Endothelial cell of umbilical vein (primary cell): ENCODE results near the gene PSMB3. TPM values are rescaled to one million over a fixed set of nuclear protein-coding genes. Genes with fewer than 3 reads are reported as not detected.

Experiments used
- BruUV-seq: library from RNA; stranded (reverse); fragments of 400-500 nt; replicated peaks from 2 replicates; lab custom pipeline; 2021; lab: Mats Ljungman, UMichigan
- CTCF ChIA-PET: fragments of 300-600, 350-600 bp; sonication (Branson Sonifier 250); formaldehyde crosslinking; loops from one replicate; lab custom pipeline; 2021; ENCODE audit warnings: antibody characterized with exemption, inconsistent platforms; lab: Charles Lee
- POLR2A ChIA-PET: fragments of 300-600, 350-600 bp; sonication (Branson Sonifier 250); formaldehyde crosslinking; loops from one replicate; lab custom pipeline; 2021; ENCODE audit warnings: antibody characterized with exemption, inconsistent platforms; lab: Charles Lee
- DNase-seq: peaks from one replicate; pipeline ENCODE4 v3.0.0-alpha.2; 2011; ENCODE audit warnings: low read depth, low spot score
- FAIRE-seq: peaks from 2 replicates; lab custom pipeline; 2011; peaks lifted over from hg19 to GRCh38; lab: Jason Lieb, UNC
- H2AFZ ChIP-seq: 2 replicates; pipeline ENCODE4 v1.6.0; 2012; ENCODE audit warnings: low read depth, low read length, control low read depth, inconsistent platforms
- H3K27ac ChIP-seq: 2 replicates; pipeline ENCODE4 v1.5.1; 2011; ENCODE audit warnings: low read depth, mild to moderate bottlenecking, control low read depth, low read length, moderate library complexity; ENCODE audit not compliant: insufficient read depth
- H3K27me3 ChIP-seq, 2 experiments: 2 replicates each; pipeline versions ENCODE4 v1.6.0 to v1.6.1; 2011; ENCODE audit warnings: low read length in 2 of 2, mixed read lengths in 1 of 2; ENCODE audit not compliant: control insufficient read depth in 2 of 2, insufficient read depth in 2 of 2
- H3K36me3 ChIP-seq, 2 experiments: 2 replicates in 1 of 2; 3 replicates in 1 of 2; pipeline ENCODE4 v1.5.1; 2011; ENCODE audit warnings: low read length in 2 of 2, mild to moderate bottlenecking in 1 of 2, moderate library complexity in 1 of 2; ENCODE audit not compliant: control insufficient read depth in 2 of 2, insufficient read depth in 2 of 2; ENCODE audit errors: extremely low read depth in 1 of 2
- H3K4me1 ChIP-seq: 3 replicates; pipeline ENCODE4 v1.5.1; 2011; ENCODE audit warnings: mild to moderate bottlenecking, low read length; ENCODE audit not compliant: control insufficient read depth, insufficient read depth; ENCODE audit errors: extremely low read depth
- H3K4me2 ChIP-seq: 2 replicates; pipeline ENCODE4 v1.6.1; 2011; ENCODE audit warnings: low read length, control low read depth, mixed read lengths; ENCODE audit not compliant: insufficient read depth
- H3K4me3 ChIP-seq, 3 experiments: fragments of 200-600 bp in 1 of 3; sonication (generic), shearing (Covaris generic) in 1 of 3; replicated peaks in 1 of 3; 2 replicates each; pipeline ENCODE4 v1.5.1; 2011 to 2016; ENCODE audit warnings: control low read depth in 3 of 3, low read length in 3 of 3, mild to moderate bottlenecking in 2 of 3, inconsistent platforms in 1 of 3, low read depth in 1 of 3, moderate library complexity in 1 of 3; ENCODE audit not compliant: insufficient read depth in 1 of 3
- H3K79me2 ChIP-seq: 2 replicates; pipeline ENCODE4 v1.6.0; 2012; ENCODE audit warnings: low read length, inconsistent platforms; ENCODE audit not compliant: control insufficient read depth, insufficient read depth
- H3K9ac ChIP-seq: replicated peaks from 2 replicates; pipeline ENCODE3; 2011; ENCODE audit warnings: low read length, control low read depth; ENCODE audit not compliant: insufficient read depth; ENCODE audit errors: extremely low read depth
- H3K9me1 ChIP-seq: replicated peaks from 3 replicates; pipeline ENCODE4 v1.6.0; 2011; ENCODE audit warnings: mild to moderate bottlenecking, low read length; ENCODE audit not compliant: control insufficient read depth, insufficient read depth; ENCODE audit errors: extremely low read depth
- H3K9me3 ChIP-seq: replicated peaks from 2 replicates; pipeline ENCODE4 v1.5.1; 2012; ENCODE audit warnings: low read length, inconsistent platforms; ENCODE audit not compliant: control insufficient read depth, insufficient read depth
- H4K20me1 ChIP-seq: replicated peaks from 2 replicates; pipeline ENCODE3; 2011; ENCODE audit warnings: mild to moderate bottlenecking, low read length; ENCODE audit not compliant: control insufficient read depth, insufficient read depth; ENCODE audit errors: extremely low read depth
- FOS ChIP-seq: IDR thresholded peaks from 2 replicates; pipeline ENCODE4 v1.6.1; 2011; ENCODE audit warnings: mild to moderate bottlenecking, low read length, moderate library complexity, borderline replicate concordance; ENCODE audit not compliant: insufficient read depth
- dilution Hi-C: fragments of 300-500 bp; cut with MboI; formaldehyde crosslinking; loops from one replicate; pipeline ENCODE4 v1.15.0; 2019; ENCODE audit warnings: low sequenced_read_pairs; ENCODE audit not compliant: extremely low pct_ligation_motif_present
- intact Hi-C: fragments of 100-400 bp; cut with micrococcal nuclease; formaldehyde crosslinking; loops from one replicate; pipeline ENCODE4 v1.10.0; 2022
- polyA plus RNA-seq, 4 experiments: library from polyadenylated mRNA; depleted of rRNA in 3 of 4; stranded (reverse) in 3 of 4; unstranded in 1 of 4; fragments of >200 nt; gene quantifications; 2 replicates each; pipeline versions ENCODE4 v1.2.1 to v1.2.3, GENCODE V29; 2011 to 2012; ENCODE audit warnings: missing spikeins in 1 of 4
- total RNA-seq: library from RNA; stranded (reverse); gene quantifications from 2 replicates; pipeline ENCODE4 v1.2.3, GENCODE V29; 2021
- TF ChIP-seq, protein P1 (sequence below), 2 donors: IDR thresholded peaks; 1 replicate in 1 of 2; 2 replicates in 1 of 2; pipeline ENCODE4 v1.5.1; 2011; ENCODE audit warnings: low read length in 2 of 2, mild to moderate bottlenecking in 2 of 2, moderate library complexity in 2 of 2, control low read depth in 1 of 2, inconsistent platforms in 1 of 2, low read depth in 1 of 2; ENCODE audit not compliant: insufficient read depth in 1 of 2; ENCODE audit errors: extremely low read depth in 1 of 2

The PSMB3 gene
- total and polyA plus RNA-seq, 2 donors (not counting 3 experiments of a cell fraction or from before 2014, with no cell fraction given), result 213 to 685 TPM

DNA sequence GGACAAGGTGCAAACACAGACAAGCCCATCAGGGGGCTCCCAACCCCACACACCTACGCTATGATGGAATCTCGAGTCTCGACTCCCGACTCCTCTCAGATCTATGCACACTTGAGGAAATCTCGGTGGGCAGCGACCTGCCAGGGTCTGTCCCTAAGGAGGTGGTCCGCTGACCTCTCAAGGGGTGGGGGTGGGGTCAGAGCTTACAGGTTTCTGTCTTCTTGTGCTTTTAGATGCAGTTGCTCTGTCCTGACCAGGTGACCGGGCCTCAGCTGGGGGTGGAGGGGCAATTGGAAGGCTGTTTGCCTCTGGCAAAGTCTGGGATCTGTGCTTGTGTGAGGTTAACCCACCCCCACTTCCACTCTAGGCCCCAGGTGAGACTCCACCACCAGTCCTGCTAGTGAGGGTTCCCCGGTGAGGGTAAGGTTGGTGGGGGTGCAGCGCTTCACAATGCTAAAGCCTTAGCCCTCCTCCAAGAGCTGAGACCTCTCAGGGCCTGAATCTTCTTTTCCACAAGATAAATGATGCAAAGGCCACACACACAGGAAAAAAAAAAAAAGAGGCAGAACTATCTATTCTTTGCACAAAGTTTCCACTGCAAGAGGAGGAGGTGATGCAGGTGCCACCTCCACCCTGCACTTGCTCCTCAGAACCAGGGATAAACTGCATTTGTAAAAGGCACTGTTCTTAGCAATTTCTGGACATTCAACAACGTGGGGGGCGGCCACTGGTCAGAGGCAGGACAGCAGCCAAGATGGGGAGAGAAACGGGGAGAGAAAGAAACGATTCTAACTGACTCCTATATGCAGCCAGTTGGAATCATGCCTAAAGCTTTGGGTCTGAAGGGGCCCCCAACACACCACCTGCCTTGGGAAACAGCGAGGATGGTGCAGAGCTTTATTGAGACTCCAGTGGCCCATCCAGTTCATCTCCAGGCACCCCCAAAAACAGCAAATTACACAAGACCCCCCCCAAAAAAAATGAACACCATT, 18.3 kb upstream of the PSMB3 start:
- POLR2A ChIA-PET, result interaction anchor here (1.0 kb wide), 1 partner anchor 29 kb away, joined by 3 read pairs; no protein-coding TSS in a partner anchor
- H3K4me2 ChIP-seq, result no peak overlapping the region
- peaks cover 2 to 31% of the 10 kb centered on the region in 2 experiments for H3K36me3 ChIP-seq
- H3K27ac ChIP-seq, result no peak overlapping the region
- no peak overlapping the region for H3K9ac ChIP-seq
- no peaks in the 10 kb centered on the region for H3K27me3 ChIP-seq
- intact Hi-C loops, result no loop called here
- H3K79me2 ChIP-seq, result peaks cover 6% of the 10 kb centered on the region
- FAIRE-seq, result no peak
- DNase-seq, result no peak
- no peaks in the 10 kb centered on the region for H3K9me3 ChIP-seq
- CTCF ChIA-PET, result interaction anchor here (0.9 to 5.4 kb wide), 19 partner anchors 11 to 419 kb away, joined by 3 to 138 read pairs (median 9); partner anchors contain the start of genes EPOP, MLLT6 and PCGF2
- H3K4me3 ChIP-seq, result no peak overlapping the region
- H2AFZ ChIP-seq, result no peak overlapping the region
- dilution Hi-C loops, result no loop called here
- H3K9me1 ChIP-seq, result no peaks in the 10 kb centered on the region
- no TSS peak for BruUV-seq
- peaks cover 24% of the 10 kb centered on the region for H3K4me1 ChIP-seq
- TF ChIP-seq FOS, result no peak
- TF ChIP-seq, protein P1, sequence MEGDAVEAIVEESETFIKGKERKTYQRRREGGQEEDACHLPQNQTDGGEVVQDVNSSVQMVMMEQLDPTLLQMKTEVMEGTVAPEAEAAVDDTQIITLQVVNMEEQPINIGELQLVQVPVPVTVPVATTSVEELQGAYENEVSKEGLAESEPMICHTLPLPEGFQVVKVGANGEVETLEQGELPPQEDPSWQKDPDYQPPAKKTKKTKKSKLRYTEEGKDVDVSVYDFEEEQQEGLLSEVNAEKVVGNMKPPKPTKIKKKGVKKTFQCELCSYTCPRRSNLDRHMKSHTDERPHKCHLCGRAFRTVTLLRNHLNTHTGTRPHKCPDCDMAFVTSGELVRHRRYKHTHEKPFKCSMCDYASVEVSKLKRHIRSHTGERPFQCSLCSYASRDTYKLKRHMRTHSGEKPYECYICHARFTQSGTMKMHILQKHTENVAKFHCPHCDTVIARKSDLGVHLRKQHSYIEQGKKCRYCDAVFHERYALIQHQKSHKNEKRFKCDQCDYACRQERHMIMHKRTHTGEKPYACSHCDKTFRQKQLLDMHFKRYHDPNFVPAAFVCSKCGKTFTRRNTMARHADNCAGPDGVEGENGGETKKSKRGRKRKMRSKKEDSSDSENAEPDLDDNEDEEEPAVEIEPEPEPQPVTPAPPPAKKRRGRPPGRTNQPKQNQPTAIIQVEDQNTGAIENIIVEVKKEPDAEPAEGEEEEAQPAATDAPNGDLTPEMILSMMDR (IDR thresholded peaks at IDR 0.05; ENCODE audit: extremely low read depth in 1 of 2, insufficient read depth in 1 of 2, low read depth in 1 of 2, low read length in 2 of 2), result peak in 1 of 2 donors; percentile 15
- H4K20me1 ChIP-seq, result no peaks in the 10 kb centered on the region
